Hematopoietic multipotent progenitor cell treated with erythropoietin and hydrocortisone succinate and interleukin-3 and kit ligand, for 6 days (in vitro differentiated cells): ENCODE results near the gene KL.

Experiments
- DNase-seq: peaks from one replicate; pipeline ENCODE4 v3.0.0-alpha.2; 2015

Gene KL

DNA sequence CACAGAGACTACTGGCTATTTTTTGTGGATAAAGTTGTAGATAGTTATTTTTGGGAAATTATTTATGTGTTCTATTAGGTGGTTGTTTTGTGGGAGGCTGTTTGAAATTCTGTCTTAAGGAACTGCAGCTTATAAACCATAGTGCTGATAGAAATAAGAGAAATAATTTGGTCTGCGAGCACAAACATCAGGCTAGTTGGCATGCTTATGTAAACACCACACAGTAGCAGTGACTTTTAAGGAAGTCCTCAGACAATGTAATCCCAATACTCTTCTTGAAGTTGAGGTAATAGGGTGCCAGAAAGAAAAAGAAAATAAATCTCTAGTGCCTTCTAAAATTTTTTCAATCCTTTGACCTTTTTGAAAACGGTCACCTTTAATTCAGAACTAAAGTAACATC lies 23.9 kb downstream of the KL start:
- no peak for DNase-seq

DNA sequence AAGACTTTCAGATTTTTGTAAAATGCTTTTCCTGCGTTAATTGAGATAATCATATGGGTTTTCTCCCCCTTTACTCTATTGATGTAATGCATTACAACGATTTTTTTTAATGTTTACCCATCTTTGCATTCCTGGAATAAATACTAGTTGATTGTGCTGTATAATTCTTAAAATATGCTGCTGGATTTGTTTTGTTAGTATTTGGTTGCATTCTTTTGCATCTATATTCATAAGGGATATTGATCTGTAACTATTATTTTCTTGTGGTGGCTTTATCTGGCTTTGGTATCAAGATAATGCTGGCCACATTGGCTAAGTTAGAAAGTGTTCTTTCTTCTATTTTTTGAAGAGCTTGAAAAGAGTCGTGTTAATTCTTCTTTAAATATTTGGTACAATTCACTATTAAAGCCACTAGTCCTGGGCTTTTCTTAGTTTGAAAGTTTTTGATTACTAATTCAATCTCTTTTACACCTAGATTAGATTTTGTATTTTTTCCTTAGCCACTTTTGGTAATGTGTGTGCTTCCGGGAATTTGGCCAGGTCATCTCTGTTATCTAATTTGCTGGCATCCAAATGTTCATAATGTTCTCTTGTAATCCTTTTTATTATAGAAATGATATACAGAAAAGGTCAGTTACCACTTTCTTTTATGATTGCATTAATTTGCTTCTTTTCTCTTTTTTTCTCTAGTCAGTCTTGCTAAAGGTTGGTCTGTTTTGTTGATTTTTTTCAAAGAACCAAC lies 29.8 kb downstream of the KL start:
- DNase-seq = no peak

DNA sequence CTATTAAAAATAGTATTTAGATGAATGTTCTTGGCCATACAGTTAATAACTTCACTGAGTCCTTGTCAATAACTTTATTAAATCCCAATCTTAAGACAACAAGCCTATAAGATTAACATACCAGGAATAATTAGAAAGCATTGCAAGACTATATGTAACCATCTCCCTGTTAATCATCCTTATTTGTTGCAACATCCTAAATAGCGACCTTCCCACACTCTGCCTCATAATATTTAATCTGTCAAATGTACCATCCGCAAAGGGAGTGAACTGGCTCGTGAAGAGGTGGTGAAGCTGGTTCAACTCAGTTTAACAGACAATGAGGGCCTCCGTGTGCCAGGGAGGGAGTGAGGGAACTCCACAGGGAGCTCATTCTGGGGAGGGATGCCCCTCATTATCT lies 33.9 kb downstream of the KL start:
- DNase-seq = no peak

DNA sequence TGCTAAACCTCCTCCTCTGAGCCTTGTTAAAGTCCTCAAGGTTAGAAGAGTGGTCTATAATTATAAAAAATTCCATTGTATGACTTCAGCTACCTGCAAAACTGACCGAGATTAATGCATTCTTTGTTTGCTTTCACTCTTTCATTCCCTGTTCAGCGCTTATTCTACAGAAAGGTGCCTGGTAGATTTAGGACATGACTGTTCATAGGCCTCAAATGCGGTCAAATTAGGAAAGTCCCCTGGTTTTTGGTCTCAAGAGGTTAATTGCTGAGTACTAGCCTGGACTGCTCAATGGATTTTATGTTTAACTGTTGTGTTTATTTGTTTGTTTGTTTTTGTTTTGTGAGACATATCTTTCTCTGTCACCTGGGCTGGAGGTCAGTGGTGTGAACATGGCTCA lies 35.4 kb downstream of the KL start:
- no peak for DNase-seq

DNA sequence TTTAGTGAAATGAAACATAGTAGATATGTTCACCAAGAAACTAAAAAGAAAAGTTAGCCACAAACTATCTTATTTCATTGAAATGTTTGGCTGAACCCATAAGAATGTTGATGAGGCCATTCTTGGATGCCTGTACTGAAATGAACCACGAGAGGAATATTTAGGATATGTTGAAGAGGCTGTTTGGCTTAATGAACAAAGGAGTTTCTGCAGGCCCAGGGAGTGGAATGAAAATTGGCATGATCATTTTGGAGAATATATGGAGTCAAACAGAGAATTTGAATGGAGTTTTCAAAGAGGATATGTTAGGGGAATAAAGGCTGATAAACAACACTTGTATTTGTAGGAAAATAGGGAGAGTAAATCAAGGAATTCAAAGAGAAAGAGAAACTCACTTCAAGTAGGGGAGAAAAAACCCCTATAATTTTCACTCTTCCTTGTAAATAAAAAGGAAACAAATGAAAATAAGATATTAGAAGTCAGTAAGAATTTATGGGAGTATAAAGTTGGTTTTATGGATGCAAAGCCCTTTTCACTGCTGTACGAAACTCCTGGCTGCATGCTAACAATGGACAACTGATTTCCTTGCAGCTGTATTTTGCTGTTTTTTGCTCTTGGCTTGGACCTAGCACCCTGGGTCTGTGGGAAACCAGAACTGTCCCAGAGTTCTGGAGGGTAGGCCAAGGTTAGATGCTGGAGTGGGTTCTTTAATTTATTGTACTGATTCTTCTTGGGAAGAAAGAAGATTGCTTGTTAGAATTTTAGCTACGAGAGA lies 36.5 kb downstream of the KL start:
- DNase-seq = no peak

DNA sequence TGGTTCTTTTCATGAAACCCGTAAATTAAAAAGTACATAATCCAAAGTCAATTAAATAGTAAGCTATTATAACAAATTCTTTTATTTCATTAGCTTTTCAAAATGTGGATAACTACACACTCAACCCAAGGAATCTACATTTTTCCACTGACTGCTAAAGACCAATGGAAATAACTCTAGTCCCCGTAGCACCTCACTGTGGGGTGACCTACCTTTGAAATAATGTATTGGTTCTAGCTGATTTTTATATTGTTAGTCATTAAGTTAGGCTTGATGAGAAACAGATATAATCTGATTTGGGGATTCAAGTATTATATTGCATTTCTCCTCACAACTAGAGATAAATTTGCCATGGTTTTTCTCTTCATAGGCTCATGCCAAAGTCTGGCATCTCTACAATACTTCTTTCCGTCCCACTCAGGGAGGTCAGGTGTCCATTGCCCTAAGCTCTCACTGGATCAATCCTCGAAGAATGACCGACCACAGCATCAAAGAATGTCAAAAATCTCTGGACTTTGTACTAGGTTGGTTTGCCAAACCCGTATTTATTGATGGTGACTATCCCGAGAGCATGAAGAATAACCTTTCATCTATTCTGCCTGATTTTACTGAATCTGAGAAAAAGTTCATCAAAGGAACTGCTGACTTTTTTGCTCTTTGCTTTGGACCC lies 37.3 kb downstream of the KL start:
- DNase-seq = no peak

DNA sequence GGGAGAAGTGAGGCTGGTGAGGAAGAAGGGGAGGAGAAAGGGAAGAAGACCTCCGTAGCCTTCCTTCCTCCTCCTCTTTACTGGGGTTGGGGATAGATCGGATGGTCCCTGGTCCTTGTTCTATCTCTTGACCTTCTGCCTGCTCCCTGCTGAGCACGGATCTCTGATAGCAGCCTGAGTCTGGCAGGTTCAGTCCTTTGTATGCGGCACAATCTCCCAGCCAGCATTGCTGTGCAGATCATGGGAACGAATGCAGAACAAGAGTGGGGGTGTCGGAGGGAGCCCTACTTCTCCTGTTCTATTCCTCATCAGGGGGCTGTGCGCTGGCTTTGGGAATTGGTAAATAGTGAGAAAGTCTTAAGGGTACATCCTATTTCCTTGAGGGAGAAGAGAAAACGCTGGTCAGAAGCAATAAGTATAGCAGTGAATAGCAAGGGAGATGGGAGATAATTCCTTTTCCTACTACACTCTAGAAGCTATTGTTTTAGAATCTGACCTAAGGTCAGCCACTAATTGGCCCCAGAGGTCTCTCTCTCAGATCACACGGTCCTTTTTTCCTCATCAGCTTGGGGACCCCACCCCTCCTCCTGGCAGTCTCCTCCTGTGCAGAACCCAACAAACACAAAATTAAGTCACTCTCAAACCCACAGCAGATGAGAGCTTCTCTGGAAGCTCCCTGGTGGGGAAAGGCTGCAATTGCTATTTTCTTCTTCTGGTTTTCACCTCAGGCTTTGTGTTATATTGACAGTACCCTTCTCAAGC lies 41.0 kb downstream of the KL start:
- peak; percentile 34 for DNase-seq

DNA sequence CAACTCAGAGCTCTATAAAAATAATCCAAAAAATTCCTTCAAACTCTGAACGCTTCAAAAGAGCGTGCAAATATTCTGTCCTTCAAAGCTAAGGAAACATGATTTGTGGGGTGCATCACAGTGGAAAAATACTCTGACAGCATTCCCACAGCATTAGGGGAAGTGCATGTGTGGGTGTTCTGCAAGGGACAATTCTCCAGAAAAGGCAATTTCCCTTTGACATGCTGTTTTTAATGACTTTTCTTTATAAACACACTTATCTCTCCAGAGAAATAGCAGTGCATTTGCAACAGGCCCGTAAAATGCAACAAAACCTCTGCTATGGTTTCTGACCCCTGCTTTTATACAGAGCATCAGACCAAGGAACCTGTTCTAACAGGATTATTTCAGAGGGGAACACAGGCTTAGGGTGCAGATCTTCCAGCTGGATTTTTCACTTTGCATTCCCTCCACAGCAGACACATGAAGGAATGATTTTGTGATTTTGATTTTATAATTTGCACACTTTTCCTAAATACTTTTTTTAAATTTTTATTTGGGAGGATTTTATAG lies 42.6 kb downstream of the KL start:
- DNase-seq = no peak

DNA sequence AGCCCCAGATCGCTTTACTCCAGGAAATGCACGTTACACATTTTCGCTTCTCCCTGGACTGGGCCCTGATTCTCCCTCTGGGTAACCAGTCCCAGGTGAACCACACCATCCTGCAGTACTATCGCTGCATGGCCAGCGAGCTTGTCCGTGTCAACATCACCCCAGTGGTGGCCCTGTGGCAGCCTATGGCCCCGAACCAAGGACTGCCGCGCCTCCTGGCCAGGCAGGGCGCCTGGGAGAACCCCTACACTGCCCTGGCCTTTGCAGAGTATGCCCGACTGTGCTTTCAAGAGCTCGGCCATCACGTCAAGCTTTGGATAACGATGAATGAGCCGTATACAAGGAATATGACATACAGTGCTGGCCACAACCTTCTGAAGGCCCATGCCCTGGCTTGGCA lies 44.6 kb downstream of the KL start:
- no peak for DNase-seq

DNA sequence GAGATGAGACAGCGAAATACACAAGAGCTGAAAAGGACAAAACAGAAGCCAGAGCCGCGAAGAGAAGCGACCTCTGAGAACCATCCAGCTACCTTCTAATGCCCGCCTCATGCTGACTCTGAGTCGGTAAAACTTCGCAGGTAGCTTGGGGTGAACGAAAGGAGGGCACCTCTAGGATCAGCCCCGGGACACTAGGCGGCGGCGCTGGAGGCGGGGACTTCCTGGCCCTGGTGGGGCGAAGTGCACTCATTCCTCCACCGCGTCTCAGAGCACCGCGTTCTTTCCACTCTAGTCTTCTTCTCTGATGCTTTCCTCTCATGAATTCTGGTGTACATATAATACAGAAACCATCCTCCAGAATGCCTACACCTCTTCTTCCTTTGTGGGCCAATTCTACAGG lies 50.1 kb downstream of the KL start:
- DNase-seq = no peak

DNA sequence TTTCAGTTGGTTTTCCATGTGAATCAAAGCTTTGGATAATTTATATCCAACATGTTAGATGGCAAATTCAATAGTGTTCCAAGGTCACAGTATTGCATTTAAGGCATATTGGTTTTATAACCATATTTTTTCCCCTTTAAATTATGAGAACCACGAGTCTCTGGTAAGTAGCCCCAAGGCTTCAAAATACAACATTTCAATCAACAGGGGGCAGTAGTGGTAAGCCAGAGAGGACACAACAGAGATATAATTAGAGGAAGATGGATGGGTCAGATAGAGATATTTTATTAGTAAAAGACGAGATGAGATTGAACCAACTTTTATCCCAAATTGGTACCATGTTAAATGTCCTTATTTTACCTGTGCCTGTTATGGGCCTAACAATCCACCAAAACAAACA lies 53.1 kb downstream of the KL start:
- DNase-seq = peak; percentile 13

DNA sequence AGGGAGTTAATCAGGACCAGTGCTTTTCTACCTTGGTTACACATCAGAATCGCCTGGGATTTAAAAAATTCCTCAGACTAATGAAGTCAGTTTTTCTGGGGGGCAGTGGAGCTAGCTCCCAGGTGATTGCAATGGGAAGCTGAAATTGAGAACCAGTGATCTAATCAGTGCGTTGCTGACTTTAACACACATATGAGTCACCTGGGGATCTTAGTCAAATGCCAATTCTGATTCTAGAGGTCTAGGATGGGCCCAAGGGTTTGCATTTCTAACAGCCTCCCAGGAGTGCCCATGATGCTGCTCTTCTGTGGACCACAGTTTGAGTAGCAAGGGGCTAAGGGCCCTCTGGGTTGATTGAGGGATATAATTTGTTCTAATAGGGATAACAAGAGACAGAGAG lies 54.5 kb downstream of the KL start:
- DNase-seq = no peak

DNA sequence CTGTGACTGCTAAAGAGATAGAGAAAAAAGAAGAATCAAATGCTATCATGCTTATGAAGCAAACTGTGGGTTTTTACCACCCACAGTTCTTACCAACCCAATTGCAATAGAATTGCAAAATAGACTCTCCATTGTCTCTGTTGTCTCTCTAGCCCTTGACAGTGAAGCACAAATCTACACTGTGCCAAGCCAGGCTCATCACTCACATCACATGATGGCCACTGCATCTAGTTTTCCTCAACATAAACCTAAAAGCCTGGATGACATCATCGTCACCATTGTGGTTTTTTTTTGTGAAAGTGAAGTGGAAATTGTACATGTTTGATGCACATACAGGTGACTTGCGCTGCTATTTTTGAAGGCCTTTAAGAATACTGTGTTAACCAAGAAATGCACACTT lies 56.1 kb downstream of the KL start:
- no peak for DNase-seq

DNA sequence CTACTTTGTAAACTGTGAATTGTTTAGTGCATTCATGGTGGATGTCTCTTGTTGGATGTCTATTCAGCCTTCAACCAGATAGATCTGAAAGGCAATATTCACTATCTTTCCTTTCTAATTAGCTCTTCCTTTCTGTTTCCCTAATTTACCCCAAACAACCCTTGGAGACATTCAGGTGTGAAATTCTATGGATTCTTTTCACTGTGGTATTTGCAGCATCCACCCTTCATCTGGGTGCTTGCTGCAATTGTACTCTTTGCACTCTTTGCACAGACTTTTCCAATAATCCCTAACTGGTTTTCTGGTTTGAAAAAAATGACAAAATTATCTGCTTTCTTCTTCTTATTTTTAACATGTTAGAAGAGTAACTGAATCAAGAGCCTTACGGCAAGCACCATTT lies 56.5 kb downstream of the KL start:
- no peak for DNase-seq

DNA sequence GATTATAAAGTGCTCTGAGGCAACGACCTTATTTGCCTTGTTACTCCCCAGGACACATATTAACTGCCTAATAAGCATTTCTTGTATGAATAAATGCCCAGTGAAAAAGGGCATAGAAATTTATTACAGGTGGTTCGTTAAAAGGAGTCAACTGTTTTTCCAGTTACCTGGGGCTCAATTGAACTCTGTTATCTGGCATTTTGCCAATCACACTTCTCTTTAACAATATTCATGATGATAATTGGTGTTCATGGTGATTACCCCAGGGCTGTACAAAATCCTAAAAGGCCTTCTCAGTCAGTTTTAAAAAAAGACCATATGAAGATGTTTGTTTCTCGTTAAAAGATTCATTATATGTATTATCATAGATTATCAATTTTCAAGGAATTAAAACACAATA lies 57.1 kb downstream of the KL start:
- no peak for DNase-seq

DNA sequence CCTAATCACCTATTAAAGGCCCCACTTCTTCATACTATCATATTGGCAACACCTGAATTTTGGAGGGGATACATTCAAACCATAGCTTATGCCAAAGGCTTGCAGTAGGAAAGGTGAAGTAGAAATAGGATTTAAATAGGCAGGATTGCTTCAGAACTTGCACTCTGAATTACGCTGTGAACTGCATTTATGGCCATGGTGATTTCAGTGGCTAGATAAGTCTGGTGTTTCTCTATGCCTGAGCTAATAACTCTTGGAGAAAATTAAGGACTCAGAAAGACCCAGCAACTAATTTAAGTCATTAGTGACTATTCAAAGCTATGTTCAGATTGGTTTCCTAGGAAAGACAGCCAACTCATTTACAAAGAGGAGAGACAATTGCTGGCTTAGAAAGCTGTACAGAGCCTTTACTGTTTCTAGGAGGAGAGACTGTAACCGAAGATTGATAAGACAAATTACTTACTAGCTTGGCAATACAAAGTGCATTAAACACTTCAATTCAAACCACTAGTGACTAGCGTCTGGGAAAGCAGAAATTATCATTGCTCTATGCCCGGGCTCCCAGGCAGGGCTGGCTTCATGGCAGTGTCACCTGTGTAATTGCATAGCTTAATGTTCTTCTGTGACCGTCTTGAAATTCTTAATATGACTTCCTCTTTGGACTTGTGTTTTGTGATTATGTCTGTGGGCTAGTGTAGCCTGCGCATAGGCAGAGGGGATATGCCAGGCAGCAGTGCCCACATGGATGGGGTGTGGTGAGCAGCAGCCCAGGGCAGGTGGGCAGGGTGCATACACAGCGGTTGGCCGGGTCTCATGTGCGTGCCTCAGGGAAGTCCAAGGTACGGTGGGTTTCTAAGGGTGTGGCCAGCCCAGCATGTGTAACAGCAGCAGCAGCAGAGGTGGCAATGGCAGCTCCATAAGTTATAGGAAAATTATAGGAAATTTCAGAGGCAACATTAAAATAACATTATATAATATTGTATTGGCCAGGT lies 60.1 kb downstream of the KL start:
- no peak for DNase-seq

DNA sequence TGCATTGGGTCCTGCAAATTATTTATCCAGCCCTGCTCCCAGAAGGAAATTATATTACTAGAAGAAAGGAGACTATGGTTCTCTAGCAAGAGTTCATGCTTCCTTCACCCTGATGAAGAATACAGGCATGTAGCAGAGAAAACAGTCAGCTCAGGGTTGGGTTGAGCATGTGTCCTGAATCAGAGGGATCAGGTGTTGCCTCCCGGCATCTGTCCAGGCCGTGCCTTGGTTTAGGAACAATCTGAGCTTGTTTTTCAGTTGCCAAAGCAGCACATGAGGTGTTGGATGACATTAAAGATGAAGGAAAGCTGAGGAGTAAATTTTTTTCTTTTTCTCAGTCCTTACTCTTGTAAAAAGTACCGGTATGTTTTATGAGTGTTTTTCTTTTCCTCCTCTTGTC lies 62.0 kb downstream of the KL start:
- DNase-seq = no peak

DNA sequence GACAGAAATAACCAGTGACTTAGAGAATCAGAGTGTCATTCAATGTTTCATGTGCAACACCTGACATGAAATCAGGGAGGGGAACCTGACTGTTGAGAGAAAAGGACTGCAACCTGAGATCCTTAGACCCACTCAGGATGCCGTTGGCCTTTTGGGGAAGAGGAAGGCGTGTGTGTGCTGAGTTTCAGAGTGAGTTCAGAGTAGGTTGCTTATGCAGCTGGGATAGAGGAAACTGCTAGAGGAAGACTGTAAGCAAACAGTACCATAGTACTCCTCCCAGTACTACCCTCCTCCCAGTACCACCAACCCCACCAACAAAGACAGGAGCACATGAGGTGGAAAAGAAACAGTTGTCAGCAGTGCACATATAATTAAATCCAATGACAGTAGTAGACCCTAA lies 63.7 kb downstream of the KL start:
- no peak for DNase-seq

DNA sequence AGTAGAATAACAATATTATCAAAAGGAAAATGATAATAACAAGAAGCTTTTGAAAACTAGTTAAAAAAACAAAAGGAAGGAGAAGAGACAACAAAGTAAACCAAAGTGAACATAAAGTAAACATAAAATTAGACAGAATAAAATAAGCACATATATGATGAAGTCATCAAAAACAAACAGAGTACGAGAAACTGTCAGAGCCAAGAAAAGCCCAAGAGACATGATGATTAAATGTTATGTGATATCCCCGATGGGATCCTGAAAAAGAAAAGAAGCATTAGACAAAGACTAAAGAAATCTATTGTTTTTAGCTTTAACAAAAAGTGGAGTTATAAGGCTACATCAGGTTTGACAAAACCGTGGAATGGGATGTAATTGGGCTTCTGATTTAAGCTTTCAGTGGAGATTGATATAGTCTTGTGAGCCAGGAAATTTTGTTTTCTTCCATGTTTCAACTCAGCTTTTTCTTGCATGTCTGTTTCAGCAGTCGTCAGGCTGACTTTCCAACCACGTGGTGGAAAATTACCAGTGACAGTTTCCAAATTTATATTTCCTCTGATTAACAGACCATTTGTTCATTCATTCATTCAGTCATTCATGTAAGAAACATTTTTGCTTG lies 64.9 kb downstream of the KL start:
- DNase-seq = no peak

DNA sequence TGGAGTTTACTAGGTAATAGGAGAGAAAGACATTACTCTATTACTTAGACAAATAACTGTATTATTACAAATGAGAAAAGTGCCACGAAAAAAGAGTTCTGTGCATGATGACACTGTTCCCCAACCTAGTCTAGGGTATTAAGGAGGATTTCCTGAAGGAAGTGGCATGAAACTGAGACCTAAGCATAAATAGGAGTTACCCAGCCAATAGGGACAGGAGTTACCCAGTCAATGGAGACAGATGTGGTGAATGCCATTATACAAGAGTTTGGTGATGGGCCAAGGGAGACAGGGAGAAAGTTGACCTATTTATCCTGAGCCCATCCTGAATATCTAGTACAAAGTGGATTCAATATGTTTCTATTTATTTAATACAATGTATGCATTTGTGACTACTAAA lies 65.4 kb downstream of the KL start:
- DNase-seq = no peak

DNA sequence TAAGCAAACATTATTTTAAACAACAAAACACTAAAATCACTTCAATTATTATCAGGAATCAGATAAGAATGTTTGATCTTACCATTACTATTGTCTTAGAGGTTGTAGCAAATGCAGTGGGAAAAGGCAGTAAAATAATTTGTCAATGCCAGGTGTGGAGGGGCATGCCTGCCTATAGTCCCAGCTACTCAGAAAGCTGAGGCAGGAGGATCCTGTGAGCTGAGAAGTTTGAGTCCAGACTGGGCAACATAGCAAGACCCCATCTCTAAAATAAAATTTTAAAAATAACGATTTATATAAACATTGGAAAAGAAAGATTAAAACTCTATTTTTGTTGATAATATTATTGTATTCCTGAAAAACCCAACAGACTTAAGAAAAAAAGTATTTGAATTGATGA lies 66.8 kb downstream of the KL start:
- no peak for DNase-seq
